ENCODE results near the gene SLFNL1.
A peak's percentile ranks its signal among the peaks of the same experiment; 100 is the strongest.

The SLFNL1 gene

DNA sequence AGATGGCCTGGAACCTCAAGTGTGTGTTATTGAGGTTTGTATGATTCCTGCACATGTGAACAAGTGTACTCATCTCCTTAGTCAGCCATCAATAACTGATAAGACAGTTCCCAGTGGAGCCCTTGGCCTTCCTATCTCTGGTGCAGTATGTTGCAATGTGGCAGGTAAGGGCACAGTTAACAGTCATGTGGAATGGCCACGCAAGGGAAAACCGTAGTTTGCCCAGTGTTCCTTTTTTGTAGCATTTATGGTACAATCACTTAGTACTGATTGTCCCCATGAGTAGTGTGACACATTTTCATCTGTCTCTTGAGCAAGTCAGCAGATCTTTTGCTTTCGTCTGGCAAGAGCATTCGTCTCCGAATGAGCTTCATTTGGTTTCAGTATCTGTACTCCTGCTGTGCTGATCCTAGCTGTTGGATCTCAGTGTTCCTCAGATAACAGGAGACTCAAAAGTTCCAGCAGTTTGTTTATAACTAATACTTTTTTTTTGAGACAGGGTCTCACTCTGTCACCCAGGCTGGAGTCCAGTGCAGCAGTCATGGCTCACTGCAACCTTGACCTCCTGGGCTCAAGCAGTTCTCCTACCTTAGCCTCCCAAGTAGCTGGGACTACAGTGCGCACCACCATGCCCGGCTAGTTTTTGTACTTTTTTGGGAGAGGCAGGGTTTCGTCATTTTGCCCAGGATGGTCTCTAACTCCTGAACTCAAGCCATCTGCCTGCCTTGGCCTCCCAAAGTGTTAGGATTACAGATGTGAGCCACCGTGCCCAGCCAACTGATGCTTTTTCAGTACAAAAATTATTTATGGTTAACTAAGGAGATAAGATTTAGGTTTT lies 33.9 kb downstream of the SLFNL1 start:
- DNase-seq (ENCODE audit: insufficient read length, low spot score) = no peak
- TF ChIP-seq POLR2A (IDR thresholded peaks at IDR 0.05; ENCODE audit: low read depth, low read length) = no peak
- no peak for FAIRE-seq

DNA sequence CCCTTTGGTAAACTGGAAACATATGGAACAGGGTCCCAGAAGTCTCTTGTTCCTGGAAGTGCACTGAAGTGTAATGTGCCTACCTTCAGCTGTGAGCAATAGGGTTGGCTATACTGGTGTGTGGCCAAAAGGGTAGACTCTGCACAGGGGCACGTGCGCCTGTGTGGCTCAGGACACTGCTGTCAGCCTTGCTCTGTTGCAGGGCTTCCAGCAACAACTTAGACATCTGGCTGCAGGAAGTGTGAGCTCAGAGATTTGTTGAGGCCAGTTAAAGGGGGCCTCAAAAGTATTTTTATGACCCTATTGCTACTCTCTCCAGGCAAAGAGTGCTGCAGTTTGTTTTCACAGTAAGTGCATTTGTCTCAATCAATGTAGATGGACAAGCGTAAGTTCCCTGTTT lies 34.6 kb downstream of the SLFNL1 start:
- DNase-seq (ENCODE audit: insufficient read length, low spot score) = no peak
- FAIRE-seq = no peak
- TF ChIP-seq POLR2A (IDR thresholded peaks at IDR 0.05; ENCODE audit: low read depth, low read length) = no peak

DNA sequence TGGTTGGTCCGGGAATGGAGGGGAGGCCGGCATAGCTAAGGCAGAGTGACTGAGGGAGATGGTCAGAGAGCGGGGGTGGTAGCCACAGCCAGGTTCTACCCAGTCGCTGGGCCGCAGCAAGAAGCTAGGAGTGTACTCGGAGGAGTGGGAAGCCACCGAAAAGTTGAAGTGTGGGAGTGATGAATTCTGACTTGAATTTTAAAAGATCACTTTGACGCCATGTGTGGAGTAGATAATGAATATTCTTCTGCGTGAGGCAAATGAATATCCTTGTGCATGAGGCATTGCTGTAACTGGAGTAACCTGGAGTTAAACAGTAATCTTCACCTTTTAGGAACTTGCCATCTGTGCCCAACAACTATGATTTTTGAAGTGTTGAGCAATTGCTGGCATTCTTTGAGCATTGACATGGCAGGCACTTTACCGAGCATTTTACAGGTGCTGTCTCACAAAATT lies 35.2 kb downstream of the SLFNL1 start:
- DNase-seq (ENCODE audit: insufficient read length, low spot score) (no peak), FAIRE-seq (no peak)
- no peak for TF ChIP-seq POLR2A (IDR thresholded peaks at IDR 0.05; ENCODE audit: low read depth, low read length)

DNA sequence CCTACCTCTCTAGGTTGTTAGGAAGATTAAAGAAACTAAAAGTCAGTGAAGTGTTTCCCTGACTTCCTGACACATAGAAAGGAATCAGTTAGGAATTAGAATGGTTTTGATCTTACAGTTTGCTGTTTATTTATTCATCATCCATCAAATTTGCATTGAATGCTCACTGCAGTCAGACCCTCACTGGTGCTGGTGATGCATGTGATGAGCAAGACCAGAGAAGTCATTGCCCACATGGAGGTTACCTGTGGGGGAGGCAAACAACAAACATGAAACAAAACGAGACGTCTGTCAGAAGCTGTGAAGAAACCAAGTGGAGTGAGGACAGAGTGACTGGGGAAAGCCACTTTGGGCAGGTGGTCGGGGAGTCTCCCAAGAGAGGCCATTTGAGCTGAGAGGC lies 35.6 kb downstream of the SLFNL1 start:
- TF ChIP-seq POLR2A (IDR thresholded peaks at IDR 0.05; ENCODE audit: low read depth, low read length) = no peak
- no peak for DNase-seq (ENCODE audit: insufficient read length, low spot score)
- FAIRE-seq = no peak

DNA sequence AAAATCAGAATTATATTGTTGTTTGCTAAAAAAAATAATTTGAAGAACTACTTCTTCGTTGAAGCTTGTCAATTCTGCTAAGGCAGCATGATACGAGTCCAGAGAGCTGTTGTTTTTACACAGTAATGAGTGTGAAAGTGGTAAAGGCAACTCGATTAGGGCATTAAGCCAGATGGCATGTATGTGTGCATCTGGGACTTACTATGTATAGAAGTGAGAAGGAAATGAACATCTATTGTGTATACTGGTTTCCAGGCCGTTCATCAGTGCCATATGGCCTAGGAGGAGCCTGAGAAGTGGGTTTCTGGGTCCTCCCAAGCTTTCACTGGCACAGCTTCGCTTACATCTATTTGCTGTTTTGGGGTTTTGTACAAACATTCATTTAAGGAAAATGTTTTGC lies 36.4 kb downstream of the SLFNL1 start:
- DNase-seq (ENCODE audit: insufficient read length, low spot score) (no peak), FAIRE-seq (no peak)
- no peak for TF ChIP-seq POLR2A (IDR thresholded peaks at IDR 0.05; ENCODE audit: low read depth, low read length)

DNA sequence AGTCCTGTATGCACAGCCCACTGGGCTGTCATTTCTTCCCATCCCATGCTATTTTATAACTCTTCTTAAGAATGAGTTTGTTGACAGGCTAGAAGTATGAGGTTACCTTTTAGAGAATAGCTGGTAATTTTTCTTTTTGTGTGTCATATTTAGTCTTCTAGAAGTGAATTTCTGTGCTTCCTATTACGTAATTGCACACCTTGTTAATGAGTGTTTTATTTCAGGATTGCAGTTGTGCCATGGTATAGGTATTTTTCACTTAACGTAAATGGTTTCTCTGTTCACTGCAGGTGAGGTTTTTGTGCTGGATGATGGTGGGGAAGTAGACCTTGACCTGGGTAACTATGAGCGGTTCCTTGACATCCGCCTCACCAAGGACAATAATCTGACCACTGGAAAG lies 37.0 kb downstream of the SLFNL1 start:
- TF ChIP-seq POLR2A (IDR thresholded peaks at IDR 0.05; ENCODE audit: low read depth, low read length) = no peak
- FAIRE-seq (no peak), DNase-seq (ENCODE audit: insufficient read length, low spot score) (no peak)

DNA sequence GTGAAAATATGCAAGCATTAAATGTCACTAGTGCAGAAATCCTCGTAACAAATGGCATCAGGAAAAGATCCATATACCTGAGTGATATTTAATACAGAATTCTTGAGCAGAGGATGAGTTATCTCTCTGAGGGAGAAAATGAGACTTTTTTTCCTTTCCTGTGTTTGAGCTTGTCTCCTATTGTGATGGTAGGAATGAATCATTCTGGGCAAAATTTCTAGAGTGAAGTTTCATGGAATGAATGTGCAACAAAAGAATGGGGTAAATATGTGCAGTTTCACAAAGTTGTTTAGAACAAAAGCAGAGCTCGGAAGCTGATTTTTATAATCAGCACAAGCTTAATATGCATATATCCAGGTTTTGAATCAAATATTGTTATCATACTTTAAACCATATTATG lies 37.5 kb downstream of the SLFNL1 start:
- TF ChIP-seq POLR2A (IDR thresholded peaks at IDR 0.05; ENCODE audit: low read depth, low read length) = no peak
- FAIRE-seq (no peak), DNase-seq (ENCODE audit: insufficient read length, low spot score) (no peak)

DNA sequence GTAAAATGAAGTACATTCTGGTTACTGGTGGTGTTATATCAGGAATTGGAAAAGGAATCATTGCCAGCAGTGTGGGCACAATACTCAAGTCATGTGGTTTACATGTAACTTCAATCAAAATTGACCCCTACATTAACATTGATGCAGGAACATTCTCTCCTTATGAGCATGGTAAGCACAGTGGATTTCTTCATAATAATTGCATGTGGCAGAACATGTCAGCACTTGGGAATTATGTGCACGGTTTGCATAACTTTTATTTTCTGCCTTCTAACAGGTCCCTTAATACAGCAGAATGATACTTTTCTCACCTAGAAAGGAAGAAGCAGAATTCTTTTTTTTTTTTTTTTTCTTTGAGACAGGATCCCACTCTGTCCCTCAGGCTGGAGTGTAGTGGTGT lies 38.2 kb downstream of the SLFNL1 start:
- TF ChIP-seq POLR2A (IDR thresholded peaks at IDR 0.05; ENCODE audit: low read depth, low read length) = no peak
- DNase-seq (ENCODE audit: insufficient read length, low spot score) (no peak), FAIRE-seq (no peak)

DNA sequence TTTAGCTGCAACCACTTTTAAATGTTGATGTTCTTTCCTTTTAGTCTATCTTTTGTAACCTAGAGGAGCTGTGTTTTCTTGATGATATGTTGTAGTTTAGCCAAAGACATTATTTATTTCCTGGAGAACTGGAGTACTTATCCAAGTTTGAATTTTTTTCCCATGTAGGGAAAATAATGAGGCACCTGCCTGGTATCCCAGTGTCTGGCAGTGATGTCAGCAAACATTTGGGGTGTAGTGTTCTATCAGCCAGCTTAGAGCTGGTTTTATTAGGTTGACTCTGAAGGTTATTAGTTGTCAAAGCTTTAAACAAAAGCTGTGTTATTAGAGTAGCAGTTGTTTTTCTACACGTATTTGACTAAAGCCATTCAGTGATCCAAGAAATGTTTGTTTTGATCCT lies 38.8 kb downstream of the SLFNL1 start:
- no peak for TF ChIP-seq POLR2A (IDR thresholded peaks at IDR 0.05; ENCODE audit: low read depth, low read length)
- DNase-seq (ENCODE audit: insufficient read length, low spot score) (no peak), FAIRE-seq (no peak)

DNA sequence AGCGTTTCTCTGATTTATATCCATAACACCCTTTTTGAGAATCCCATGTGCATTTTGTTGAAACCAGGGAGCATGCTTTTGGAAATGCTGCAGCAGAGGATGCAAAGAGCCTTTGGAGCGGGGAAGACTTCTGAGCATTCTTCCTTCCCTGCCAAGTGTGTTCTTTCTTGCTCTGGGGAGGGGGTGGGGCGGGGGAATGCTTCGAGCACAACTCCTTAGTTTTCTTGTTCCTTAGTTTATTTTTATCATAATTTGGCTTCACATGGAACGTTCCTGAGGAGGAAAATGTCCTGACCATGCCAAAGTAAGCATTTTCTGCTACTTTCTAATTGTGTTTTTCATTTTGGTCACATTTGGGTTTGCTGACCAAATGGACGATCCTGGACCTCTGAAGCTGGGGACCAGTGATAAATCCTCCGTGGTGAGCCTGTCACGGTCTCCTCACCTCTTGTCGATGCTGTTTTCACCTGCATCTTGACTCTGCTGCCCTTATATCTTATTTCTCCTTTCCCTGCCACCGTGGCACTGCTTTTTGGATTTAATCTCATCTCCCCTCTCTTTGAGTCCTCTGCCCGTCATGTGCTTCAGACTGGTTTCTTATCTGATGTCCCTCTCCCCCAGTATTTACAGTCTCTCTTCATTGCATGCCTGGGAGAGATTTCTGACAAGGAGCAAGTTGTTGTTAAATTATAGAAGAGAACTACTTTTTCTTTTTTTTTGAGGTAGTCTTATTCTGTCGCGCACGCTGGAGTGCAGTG lies 39.7 kb downstream of the SLFNL1 start:
- DNase-seq (ENCODE audit: insufficient read length, low spot score) = no peak
- TF ChIP-seq POLR2A (IDR thresholded peaks at IDR 0.05; ENCODE audit: low read depth, low read length) = no peak
- no peak for FAIRE-seq

DNA sequence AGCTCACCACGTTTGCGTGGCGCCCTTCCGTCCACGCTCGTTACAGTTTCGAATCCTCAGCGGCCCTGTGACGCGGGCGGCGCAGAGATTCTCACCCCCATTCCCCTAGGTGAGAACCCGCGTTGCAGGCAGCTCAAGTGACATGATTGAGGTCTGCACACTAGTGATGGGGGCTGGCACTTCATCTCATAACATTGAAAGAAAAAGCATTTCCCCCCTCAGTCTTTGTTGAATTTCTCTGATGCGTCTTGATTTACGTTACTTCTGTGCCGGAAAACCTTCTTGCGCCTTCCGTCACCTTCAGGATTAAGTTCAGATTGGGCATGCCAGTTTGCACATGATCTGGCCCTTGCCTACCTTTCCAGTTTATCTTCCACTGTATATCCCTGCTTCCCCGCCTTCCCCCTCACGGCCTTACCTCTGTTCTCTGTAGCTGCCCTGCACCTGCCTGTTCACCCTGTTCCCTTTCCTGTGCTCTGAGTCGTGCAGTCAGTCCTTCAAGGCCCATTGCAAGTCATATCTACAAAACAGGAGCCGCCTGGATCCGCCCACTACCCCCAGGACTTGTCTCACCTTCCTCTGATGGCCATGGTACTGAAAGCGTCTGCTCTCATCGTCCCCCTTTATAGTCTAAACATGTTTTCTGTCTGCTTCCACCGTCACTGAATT lies 40.9 kb downstream of the SLFNL1 start:
- no peak; the same call in 1 of the 2 replicates for TF ChIP-seq POLR2A (IDR thresholded peaks at IDR 0.05; ENCODE audit: low read depth, low read length)
- FAIRE-seq (no peak), DNase-seq (ENCODE audit: insufficient read length, low spot score) (peak; percentile 50)

DNA sequence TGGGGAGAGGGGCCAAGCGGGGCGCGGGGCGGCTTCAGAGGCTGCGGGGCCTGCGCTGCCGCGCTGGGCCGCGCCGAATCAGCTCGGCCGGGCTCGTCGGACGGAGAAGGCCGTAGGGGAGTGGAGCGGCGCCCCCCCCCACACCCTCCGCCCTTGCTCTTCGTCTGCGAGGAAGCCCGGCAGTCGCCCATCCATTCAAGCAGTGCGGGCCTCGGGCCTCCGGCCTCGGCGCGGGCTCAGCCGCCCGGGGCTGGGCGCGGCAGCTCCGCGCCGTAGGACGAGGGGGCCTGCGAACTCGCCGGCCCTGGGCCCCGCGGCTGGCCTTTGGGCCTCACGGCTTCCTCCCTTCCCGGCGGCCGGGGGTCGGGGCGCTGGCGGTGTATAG lies 41.5 kb downstream of the SLFNL1 start:
- DNase-seq (ENCODE audit: insufficient read length, low spot score) (no peak), FAIRE-seq (no peak)
- no peak for TF ChIP-seq POLR2A (IDR thresholded peaks at IDR 0.05; ENCODE audit: low read depth, low read length)

DNA sequence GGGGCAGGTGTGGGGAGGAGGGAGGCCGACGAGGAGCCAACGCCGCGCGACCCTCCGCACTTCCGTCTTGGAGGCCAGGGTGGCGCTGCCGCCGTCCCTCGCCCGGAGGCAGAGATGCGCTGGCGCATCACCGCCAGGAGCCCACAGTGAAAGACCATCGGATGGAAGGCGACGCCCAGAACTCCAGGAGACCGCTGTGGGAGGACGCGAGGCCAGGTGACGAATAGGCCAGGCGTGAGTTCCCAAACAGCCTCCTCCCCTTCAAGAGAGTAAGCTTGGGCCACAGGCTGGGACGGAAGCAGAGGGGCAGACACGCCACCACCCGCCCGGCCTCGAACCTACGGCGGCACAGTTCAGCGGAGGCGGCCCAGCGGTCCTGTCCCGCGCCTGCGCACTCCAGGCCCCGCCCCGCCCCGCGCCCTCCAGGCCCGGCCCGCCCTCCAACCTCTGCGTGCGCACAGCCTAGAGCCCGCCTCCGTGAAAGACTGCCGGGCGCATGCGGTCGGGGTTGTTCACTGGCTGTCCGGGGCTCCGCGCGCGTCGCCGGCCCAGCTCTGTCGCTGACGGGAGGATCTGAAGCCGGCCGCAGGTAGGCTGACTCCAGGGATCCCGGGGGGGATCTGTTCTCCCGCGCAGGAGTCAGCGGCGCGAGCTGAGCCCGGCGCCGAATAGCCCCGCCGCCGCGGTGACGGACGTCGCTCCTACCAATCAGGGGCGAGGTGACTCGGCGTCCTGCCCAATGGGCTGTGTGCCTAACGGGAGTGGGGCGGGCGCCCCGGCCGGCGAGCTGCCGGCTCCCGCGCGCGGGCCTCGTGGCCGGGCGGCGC lies 42.1 kb downstream of the SLFNL1 start, which contains the start of gene CTPS1:
CTPS1 (plus strand) TSS at position 456 of the 827 bp plus-strand sequence. CDS start 3,595 bp downstream, outside the sequence.
- FAIRE-seq (no peak), DNase-seq (ENCODE audit: insufficient read length, low spot score) (peak; percentile 96)
- peak; percentile 75 for TF ChIP-seq POLR2A (IDR thresholded peaks at IDR 0.05; ENCODE audit: low read depth, low read length)

Data from H54 (cell line).